GM18505 (cell line): ENCODE data around the gene ASTN2.
"Not testable (repeated sequence)": the region's sequence is repeated elsewhere in the genome, so short reads cannot be mapped to it uniquely, and the experiment has no call there.

Source experiments
- ATAC-seq: cut with Tn5 transposase; IDR thresholded peaks from one replicate; pipeline ENCODE4 v1.9.1; 2021; ENCODE audit not compliant: unreplicated experiment
- POLR2A ChIP-seq: IDR thresholded peaks from 4 replicates; pipeline ENCODE4 v1.6.1; 2011; ENCODE audit warnings: borderline replicate concordance; ENCODE audit not compliant: insufficient read depth, insufficient read length; ENCODE audit errors: extremely low read depth

ASTN2 gene

DNA sequence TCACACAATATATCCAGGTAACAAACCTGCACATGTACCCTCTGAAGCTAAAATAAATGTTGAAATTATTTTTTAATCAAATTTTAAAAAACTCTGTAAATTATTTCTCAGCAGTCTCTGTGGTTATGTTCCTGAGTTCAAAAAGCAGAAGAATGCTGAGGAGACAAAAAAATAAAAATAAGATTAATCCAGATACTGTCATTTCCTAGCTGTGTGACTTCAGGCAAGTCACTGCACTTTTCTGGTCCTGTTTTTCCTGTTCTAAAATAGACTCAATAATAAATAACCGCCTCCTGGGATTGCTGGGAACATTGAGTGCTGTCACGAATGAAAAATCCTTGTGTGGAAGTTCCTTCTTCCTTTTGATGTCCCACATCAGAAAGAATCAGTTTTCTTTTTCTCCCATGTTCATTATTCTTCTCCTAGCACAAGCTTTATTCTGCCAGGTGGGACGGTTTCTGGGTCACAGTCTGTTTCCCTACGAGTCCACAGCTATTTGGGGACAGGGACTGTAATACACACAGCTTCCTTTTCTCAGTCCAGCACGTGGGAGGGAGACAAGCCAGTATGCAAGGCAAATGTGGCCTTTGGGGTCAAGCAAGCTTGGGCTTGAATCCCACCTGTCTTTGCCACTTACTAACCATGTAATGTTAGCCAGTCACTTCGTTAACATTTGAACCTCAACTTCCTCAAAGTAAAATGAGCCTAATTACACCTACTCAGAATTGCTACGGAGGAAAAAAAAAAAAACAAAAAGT lies 570.8 kb downstream of the ASTN2 start:
- no peak for TF ChIP-seq POLR2A
- no peak for ATAC-seq

DNA sequence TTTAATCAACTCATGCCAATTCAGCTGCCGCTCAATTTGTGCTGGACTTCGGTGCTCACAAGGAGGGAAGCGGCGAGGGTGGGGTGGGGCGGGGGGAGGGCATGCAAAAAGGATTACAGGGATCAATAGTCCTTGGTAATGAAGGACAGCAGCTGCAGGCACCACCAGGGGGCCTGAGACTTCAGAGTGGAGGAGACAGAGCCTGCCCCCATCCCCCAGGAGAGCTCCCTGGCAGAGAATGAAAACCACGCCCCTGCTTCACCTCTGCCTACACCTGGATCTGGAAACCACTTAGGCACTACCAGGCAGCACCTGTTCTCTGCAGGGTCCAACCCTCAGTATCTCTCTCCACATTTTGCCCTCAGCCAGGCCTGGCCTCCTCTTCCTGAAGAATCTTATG lies 572.2 kb downstream of the ASTN2 start:
- no peak for ATAC-seq
- TF ChIP-seq POLR2A, result no peak

DNA sequence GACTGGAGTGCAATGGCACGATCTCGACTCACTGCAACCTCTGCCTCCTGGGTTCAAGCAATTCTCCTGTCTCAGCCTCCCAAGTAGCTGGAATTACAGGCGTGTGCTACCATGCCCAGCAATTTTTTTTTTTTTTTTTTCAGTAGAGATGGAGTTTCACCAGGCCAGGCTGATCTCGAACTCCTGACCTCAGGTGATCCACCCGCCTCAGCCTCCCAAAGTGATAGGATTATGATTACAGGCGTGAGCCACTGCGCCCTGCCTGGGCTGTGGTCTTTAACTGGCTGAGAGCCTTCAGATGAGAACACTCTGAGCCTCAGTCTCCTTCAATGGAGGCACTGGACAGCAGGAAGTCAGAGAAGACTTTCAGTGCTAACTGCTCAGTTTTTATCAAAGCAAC lies 576.4 kb downstream of the ASTN2 start:
- ATAC-seq, result not testable (repeated sequence)

DNA sequence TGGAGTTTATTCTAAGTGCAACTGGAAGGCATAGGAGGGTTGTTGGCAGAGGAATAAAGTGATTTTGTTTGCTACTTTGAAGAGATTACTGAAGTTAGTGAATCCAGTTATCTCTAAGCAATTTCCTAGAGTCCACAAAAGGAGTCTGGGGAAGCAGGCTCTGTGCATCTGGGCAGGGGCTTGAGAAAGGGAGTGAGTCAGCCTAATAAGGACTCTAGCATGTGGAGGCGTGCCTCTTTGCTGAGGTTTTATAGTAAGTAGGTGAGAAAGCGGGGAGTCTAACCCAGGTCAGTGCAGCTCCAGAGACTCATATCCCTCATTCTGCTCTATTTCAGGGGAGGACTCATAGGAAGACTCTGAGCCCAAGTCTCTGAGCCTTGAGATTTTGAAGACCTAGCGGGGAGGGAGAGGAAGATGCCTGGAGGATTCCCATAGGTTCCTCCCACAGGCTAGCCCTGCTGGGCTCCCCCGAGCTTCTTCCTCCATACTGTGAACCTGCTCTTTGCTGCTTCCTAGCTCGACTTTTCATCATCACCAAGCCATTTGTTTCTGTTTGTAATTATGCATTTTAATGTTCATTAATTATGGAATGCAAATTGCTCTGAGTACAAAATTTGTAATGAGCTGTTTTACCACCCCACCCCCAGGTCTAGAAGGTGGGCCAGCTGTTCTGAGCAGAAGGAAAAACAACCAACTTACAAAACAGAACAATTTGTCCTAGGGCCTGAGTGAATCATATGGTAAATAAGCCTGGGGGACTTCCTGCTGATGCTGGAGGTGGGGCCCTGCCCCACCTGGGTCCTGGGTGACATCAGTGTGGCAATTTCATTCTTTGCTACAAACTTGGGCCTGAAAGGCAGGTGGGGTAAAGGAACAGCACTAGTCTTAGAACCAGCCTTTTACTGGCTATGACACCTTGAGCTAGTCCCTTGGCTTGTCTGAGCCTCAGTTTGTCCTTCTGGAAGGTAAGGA lies 577.6 kb downstream of the ASTN2 start:
- no peak for TF ChIP-seq POLR2A
- ATAC-seq, result no peak

DNA sequence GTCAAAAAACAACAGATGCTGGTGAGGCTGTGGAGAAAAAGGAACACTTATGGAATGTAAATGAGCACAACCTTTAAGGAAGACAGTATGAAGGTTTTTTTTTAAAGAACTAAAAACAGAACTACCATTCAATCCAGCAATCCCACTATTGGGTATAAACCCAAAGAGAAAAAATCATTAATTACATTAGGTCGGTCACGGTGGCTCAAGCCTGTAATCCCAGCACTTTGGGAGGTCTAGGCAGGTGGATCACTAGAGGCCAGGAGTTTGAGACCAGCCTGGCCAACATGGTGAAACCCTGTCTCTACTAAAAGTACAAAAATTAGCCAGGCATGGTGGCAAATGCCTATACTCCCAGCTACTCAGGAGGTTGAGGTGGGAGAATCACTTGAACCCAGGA lies 584.5 kb downstream of the ASTN2 start:
- not testable (repeated sequence) for ATAC-seq

DNA sequence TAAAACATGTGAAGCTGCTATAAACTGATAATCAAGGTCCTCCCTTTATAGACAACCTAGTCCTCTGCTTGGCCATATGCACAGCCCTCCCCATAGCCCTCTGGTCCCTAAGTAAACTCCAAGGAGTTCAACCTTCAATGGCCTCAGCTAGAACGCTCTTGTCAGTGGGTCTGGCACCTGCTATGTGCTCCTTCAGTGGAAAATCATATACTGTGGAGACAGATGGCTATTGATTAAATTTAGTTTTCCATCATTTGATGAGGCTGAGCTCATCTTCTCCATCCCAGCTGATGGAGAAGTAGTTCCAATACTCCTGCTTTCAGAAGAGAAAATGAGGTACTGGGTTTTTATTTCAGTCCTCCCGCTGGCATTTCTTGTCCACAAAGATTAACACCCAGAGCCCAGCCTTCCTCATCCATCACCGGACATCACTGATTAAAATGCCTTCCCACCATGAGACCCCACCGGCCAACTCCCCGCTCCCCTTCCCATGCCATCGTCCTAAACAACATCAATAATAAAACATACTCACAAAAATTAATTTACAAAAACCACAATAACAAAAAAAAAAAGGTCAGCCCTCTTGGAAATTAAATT lies 593.1 kb downstream of the ASTN2 start:
- TF ChIP-seq POLR2A, result no peak
- ATAC-seq, result no peak

DNA sequence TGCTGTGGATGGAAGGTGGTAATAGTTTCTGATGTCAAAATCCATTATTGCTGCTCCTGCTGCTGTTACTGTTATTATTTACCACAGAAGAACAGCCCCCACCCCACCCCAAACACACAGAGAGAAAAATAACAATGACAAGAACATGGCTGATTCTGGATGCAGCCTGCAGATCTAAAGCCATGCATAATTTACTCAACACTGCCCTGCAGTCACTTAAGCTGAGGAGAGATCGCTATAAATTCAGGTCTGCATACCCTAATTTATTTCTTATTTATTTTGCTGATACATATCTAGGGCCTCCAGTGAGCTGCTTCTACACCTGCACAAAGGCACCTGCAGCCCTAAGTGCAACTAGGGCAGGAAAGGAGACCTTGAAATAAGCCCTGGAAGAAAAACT lies 595.7 kb downstream of the ASTN2 start:
- no peak for ATAC-seq
- no peak for TF ChIP-seq POLR2A

DNA sequence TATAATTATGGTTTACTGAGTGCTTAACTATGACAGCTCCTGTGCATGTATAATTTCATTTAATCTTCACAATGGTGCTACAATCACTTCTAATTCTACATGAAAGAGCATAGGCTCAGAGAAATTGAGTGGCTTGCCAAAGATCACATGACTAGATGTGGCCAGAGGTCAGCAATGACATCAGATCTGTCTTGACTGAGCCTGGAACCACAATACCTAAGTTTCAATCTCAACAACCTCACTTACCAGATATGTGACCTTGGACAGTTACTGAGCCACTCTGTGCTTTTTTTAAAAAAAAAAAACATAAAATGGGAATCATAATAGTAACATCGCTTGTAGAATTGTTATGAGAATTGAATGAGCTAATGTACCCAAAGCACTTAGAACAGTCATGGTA lies 597.1 kb downstream of the ASTN2 start:
- no peak for TF ChIP-seq POLR2A
- ATAC-seq, result no peak

DNA sequence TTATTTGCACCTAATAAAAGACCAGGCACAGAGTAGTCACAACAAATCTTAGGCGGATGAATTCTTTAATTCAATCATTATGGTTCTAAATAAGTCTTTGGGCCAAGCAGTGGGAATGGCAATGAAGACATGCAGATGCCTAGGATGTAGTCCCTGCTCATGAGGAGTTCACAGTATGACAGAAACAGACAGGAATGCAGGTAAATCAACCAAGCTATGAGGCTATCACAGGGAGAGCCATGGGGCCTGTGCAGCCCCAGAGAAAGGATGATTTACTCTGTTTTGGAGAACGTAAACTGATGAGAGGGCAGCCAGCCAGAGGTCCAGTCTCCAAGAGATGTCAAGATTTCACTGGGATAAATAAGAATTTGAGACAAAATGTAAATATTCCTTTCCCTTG lies 598.4 kb downstream of the ASTN2 start:
- ATAC-seq, result no peak
- no peak for TF ChIP-seq POLR2A

DNA sequence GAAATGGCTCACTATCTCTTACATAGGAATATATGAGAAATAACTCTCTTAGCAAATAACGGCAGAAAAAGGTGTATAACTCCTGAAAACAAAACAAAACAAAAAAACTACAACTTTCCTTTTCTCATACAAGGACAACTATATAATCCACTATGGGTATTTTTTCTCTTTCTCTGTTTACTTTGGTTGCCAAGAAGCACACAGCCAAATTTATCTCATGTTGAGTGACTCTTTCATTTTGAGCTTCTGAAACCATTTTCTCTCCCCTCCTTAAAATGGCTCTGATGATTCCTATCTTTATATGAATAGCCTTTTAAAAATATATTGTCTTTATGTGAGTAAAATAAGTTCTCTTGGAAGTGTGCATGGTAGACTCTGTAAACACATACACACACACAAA lies 599.0 kb downstream of the ASTN2 start:
- no peak for TF ChIP-seq POLR2A
- no peak for ATAC-seq

DNA sequence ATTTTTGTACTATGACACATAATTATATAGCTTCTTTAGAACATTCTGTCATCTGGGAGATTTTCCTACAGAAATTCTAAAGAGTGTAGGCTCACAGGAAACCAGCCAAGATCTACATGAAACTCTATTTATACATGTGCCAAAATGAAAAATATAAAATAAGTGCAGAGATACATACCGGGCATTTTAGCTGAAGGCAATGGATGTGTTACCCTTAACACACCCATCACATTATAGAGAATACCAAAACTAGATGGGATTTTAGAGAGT lies 601.9 kb downstream of the ASTN2 start:
- TF ChIP-seq POLR2A, result no peak
- ATAC-seq, result no peak

DNA sequence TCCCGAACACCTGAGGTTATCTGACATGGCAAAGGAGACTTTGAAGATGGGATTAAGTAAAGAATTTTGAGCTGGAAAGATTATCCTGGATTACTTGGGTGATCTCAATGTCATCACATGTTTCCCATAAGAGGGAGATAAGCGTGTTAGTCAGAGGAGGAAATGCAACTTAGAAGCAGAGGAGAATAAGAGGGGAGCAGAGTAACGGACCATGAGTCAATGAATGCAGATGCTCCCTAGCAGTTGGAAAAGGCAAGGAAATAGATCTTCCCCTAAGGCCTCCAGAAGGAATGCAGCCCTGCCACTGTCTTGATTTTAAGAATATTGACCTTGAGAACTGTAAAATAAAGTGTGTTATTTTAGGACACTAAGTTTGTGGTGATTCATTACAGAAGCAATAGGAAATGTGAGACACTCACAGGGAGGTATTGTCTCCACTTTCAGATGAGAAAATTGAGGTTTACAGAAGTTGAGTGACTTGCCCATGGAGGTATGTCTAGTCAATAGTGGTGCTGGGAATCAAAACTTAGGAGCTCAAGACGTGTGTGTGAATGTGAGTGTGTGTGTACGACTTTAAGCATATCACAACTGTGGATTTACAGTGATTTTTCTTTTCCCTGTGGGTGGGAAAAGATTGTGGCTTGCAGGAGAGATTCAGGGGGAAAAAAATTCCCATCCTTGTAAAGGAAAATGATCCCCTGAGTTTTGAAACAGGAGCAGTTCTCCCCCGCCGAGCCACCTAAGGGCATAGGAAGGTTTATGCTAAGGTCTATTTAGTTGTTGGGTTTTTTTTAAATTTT lies 602.4 kb downstream of the ASTN2 start:
- no peak for ATAC-seq

DNA sequence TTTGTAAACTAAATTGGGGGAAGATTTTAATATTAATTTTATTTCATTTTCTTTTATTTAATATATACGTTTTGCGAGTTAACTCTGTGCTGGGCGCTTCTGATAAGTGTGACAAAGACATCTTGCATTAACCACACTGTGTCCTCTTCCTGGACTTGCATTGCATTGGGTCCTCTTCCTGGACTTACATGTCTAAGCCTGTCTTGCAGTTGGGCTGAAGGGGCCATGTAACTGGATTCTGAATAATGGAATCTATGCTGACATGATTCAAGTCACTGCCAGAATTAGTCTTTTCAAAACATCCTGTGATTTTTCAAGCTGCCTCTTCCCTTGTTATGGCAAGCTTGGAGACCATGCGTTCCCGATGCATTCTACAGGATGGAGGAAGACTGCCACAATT lies 605.2 kb downstream of the ASTN2 start:
- TF ChIP-seq POLR2A, result no peak
- ATAC-seq, result no peak

More for the DNA sequence above, 602.4 kb downstream of the ASTN2 start:
- no peak for TF ChIP-seq POLR2A
